Measurements from ENCODE around the gene PRKN. TPM values are rescaled to one million over a fixed set of nuclear protein-coding genes. Genes with fewer than 3 reads are reported as not detected.

Gene PRKN
- total RNA-seq, 4 donors from 2014 or later = 6.3 to 11.9 (median 9.5) TPM

DNA sequence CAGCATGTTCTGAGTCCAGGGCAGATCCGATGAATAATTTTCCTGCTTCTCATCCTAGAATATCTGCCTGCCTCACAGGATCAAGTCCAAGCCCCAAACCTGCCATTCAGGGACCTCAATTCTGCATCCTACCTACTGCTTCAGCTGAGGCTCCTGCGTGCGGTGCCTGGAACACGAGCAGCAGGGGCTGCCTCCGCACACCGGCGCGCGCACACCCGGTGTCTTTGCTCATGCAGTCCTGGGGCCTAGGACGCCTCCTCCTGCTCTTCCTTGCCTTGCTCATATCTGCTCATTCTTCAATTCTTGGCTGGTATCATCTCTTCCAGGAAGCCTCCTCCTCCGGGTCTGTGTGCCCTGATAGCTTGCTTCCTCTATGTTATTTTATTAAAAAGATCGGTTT, 1372.6 kb downstream of the PRKN start:
- 96% methylated on average over 13 of the region's 13 CpGs for WGBS, 2 donors
- TF ChIP-seq POLR2A (IDR thresholded peaks at IDR 0.05) = no peak
- TF ChIP-seq, protein P1, sequence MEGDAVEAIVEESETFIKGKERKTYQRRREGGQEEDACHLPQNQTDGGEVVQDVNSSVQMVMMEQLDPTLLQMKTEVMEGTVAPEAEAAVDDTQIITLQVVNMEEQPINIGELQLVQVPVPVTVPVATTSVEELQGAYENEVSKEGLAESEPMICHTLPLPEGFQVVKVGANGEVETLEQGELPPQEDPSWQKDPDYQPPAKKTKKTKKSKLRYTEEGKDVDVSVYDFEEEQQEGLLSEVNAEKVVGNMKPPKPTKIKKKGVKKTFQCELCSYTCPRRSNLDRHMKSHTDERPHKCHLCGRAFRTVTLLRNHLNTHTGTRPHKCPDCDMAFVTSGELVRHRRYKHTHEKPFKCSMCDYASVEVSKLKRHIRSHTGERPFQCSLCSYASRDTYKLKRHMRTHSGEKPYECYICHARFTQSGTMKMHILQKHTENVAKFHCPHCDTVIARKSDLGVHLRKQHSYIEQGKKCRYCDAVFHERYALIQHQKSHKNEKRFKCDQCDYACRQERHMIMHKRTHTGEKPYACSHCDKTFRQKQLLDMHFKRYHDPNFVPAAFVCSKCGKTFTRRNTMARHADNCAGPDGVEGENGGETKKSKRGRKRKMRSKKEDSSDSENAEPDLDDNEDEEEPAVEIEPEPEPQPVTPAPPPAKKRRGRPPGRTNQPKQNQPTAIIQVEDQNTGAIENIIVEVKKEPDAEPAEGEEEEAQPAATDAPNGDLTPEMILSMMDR (IDR thresholded peaks at IDR 0.05) = no peak
- DNase-seq (ENCODE audit: low spot score in 2 of 2) = no peak
- H3K4me3 ChIP-seq (ENCODE audit: low read depth, poor library complexity, severe bottlenecking) = no peak overlapping the region
- intact Hi-C loops (cut with DNase I; ENCODE audit: low total_unique reads) = no loop called here

- 95 to 97% methylated on average over 12 of the region's 12 CpGs for WGBS, 2 donors
- H3K4me3 ChIP-seq (ENCODE audit: low read depth, poor library complexity, severe bottlenecking) = no peak overlapping the region
- TF ChIP-seq POLR2A (IDR thresholded peaks at IDR 0.05) = no peak
- DNase-seq (ENCODE audit: low spot score in 2 of 2) = no peak
- intact Hi-C loops (cut with DNase I; ENCODE audit: low total_unique reads) = no loop called here
Measured at GRCh38 chr6:161354276-161354840, 1373.2 kb downstream of the PRKN start.

- no peak overlapping the region for H3K4me3 ChIP-seq (ENCODE audit: low read depth, poor library complexity, severe bottlenecking)
- intact Hi-C loops (cut with DNase I; ENCODE audit: low total_unique reads) = no loop called here
- no peak for DNase-seq (ENCODE audit: low spot score in 2 of 2)
- no peak for TF ChIP-seq POLR2A (IDR thresholded peaks at IDR 0.05)
- TF ChIP-seq, protein P1 (IDR thresholded peaks at IDR 0.05) = no peak
- 66 to 84% methylated on average over 11 of the region's 11 CpGs for WGBS, 2 donors
Measured at GRCh38 chr6:161353208-161353613, 1374.4 kb downstream of the PRKN start.

GRCh38 chr6:161351858-161352257, 1375.7 kb downstream of the PRKN start:
- no peak for DNase-seq (ENCODE audit: low spot score in 2 of 2)
- WGBS, 2 donors = 46 to 50% methylated on average over 5 of the region's 5 CpGs
- TF ChIP-seq, protein P1 (IDR thresholded peaks at IDR 0.05) = no peak
- TF ChIP-seq POLR2A (IDR thresholded peaks at IDR 0.05) = no peak
- H3K4me3 ChIP-seq (ENCODE audit: low read depth, poor library complexity, severe bottlenecking) = no peak overlapping the region
- intact Hi-C loops (cut with DNase I; ENCODE audit: low total_unique reads) = no loop called here

GRCh38 chr6:161349886-161350285, 1377.7 kb downstream of the PRKN start:
- WGBS, 2 donors = 96 to 98% methylated on average over 19 of the region's 19 CpGs
- no peak overlapping the region for H3K4me3 ChIP-seq (ENCODE audit: low read depth, poor library complexity, severe bottlenecking)
- intact Hi-C loops (cut with DNase I; ENCODE audit: low total_unique reads) = no loop called here
- no peak for DNase-seq (ENCODE audit: low spot score in 2 of 2)
- TF ChIP-seq, protein P1 (IDR thresholded peaks at IDR 0.05) = no peak
- no peak for TF ChIP-seq POLR2A (IDR thresholded peaks at IDR 0.05)

GRCh38 chr6:161348628-161348994, 1379.0 kb downstream of the PRKN start:
- intact Hi-C loops (cut with DNase I; ENCODE audit: low total_unique reads) = no loop called here
- WGBS, 2 donors = 95% methylated on average over 5 of the region's 5 CpGs
- no peak for DNase-seq (ENCODE audit: low spot score in 2 of 2)
- TF ChIP-seq, protein P1 (IDR thresholded peaks at IDR 0.05) = no peak
- no peak for TF ChIP-seq POLR2A (IDR thresholded peaks at IDR 0.05)
- H3K4me3 ChIP-seq (ENCODE audit: low read depth, poor library complexity, severe bottlenecking) = no peak overlapping the region
